Mucosa of rectum (tissue), 2 donors: ENCODE results near the gene HCRTR1.

Experiments used
- H3K27ac ChIP-seq, 2 donors: one replicate each; pipeline ENCODE4 v1.7.0; 2013; ENCODE audit warnings: inconsistent platforms in 2 of 2, low read depth in 2 of 2, low read length in 2 of 2
- H3K27me3 ChIP-seq, 2 donors: one replicate each; pipeline ENCODE4 v1.7.0; 2013; ENCODE audit warnings: low read length in 2 of 2; ENCODE audit not compliant: control insufficient read depth in 2 of 2, insufficient read depth in 2 of 2
- H3K36me3 ChIP-seq, 2 donors: one replicate each; pipeline ENCODE4 v1.7.0; 2013; ENCODE audit warnings: low read length in 2 of 2; ENCODE audit not compliant: control insufficient read depth in 2 of 2, insufficient read depth in 2 of 2
- H3K4me1 ChIP-seq, 2 donors: one replicate each; pipeline ENCODE4 v1.7.0; 2013; ENCODE audit warnings: low read length in 2 of 2, mild to moderate bottlenecking in 1 of 2; ENCODE audit not compliant: control insufficient read depth in 2 of 2, insufficient read depth in 2 of 2
- H3K4me3 ChIP-seq, 2 donors: one replicate each; pipeline ENCODE4 v1.7.0; 2013; ENCODE audit warnings: low read length in 2 of 2
- H3K9ac ChIP-seq, 2 donors: one replicate each; pipeline ENCODE4 v1.7.0; 2013; ENCODE audit warnings: low read length in 2 of 2, low read depth in 1 of 2, mild to moderate bottlenecking in 1 of 2
- H3K9me3 ChIP-seq, 2 donors: one replicate each; pipeline ENCODE4 v1.7.0; 2013; ENCODE audit warnings: low read length in 2 of 2; ENCODE audit not compliant: control insufficient read depth in 2 of 2
- donor health status: healthy.
- donor health status: Normal muscosa, but diverticular disease.

HCRTR1 gene

DNA sequence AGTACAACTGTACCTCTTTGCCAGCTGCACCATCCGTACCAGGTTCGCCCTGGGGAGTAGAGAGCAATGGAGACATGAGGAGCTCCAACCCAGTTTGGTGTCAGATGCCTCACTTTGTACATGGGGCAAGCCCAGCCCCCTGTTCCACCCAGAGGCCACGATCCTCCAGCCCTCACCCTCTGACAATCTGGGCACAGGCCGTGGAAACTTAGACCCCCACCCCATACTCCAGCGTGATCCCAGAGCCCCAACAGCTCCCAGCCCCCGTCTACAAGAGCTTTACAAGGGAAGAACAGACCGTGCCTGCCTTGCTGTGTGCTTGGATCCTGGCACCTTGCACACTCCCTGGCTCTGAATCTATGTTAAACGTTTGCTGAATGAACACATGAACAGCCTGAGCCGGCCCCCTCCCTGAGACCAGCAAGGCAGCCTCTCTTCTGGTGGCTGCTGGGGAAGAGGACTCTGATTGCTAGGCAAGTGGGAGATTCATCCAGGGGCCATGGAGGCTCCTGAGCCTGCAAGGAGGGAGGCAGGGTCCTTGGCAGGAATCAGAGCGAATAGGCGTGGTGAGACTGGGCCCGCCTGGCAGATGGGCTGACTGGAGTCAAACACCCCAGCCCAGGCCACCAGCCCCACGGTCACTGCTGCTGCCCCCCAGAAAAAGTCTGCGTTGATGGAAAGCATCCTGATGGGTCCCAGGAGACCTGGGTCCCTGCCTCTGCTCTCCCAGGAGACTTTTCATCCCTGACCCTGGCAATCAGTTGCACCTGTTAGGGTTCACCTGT lies 39.7 kb downstream of the HCRTR1 start:
- H3K9me3 ChIP-seq: no peaks in the 10 kb centered on the region
- H3K27me3 ChIP-seq: no peaks in the 10 kb centered on the region
- no peak overlapping the region for H3K4me3 ChIP-seq
- no peak overlapping the region for H3K27ac ChIP-seq
- H3K9ac ChIP-seq: no peak overlapping the region
- H3K4me1 ChIP-seq: no peaks in the 10 kb centered on the region
- no peaks in the 10 kb centered on the region for H3K36me3 ChIP-seq

DNA sequence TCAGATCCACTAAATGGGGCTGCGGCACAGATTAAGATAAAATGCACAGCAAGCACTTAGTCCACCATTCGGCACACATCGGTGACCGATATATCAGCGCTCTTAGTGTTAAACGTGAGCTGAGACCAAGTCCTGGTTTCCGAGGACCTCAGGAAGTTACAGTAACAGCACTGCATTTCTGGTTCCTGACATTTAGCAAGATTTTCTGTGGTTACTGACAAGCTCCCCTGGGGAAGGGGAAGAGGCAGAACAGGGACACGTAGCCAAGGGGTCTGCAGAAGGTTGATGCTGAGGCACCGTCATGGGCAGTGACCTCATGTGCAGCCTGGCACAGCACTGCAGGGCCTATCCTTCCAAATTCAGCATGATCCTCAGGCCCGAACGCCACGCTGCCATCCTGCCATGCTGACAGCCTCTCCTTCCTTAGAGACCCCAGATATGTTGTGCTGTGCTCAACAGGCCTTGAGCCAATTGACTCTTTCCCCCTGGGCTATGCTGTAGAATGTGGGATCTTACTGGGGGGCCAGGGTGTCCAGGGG lies 40.6 kb downstream of the HCRTR1 start:
- Histone ChIP-seq H3K27ac (no peak overlapping the region), H3K9ac (no peak overlapping the region), H3K4me3 (no peak overlapping the region), H3K27me3 (no peaks in the 10 kb centered on the region), H3K9me3 (no peaks in the 10 kb centered on the region), H3K4me1 (no peaks in the 10 kb centered on the region), H3K36me3 (no peaks in the 10 kb centered on the region)

DNA sequence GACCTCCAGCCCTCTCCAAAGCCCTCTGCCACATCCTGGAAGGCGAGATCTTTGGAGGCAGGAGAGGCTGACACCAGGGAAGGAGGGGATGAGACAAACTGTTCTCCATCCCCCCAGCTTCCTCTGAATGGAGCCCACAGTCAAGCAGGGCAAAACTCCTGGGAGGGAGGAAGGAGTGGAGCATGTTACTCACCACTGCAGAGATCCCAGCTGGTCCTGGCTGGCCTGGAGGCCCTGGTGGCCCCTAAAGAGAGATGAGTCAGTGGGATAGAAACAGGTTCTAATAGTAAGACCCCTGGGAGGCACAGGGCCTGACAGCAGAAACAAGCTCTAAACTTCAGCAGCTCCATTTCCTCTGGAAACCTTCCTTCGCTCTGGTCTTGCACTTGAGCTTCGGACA lies 41.2 kb downstream of the HCRTR1 start:
- no peaks in the 10 kb centered on the region for H3K36me3 ChIP-seq
- no peaks in the 10 kb centered on the region for H3K9me3 ChIP-seq
- H3K27ac ChIP-seq: no peak overlapping the region
- no peak overlapping the region for H3K9ac ChIP-seq
- H3K27me3 ChIP-seq: no peaks in the 10 kb centered on the region
- no peaks in the 10 kb centered on the region for H3K4me1 ChIP-seq
- H3K4me3 ChIP-seq: no peak overlapping the region

DNA sequence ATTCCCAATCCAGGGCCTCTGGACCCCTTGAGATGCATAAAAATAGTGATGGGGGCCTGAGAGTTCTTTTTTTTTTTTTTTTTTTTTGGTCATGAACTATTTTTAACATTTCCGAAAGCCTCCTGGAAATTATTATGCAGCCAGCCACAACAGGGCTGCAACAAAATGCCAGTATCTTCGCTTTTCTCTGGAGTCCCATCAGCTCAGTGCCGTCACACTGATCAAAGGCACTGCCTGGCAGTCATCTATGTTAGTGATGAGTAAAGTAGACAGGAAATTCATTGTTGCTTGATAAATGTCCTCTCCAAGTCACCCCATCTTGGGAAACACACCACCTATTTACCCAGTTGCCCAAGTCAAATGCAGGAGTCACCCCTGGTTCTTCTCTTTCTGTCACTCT lies 42.4 kb downstream of the HCRTR1 start:
- no peaks in the 10 kb centered on the region for H3K36me3 ChIP-seq
- H3K27me3 ChIP-seq: no peaks in the 10 kb centered on the region
- H3K4me3 ChIP-seq: no peak overlapping the region
- H3K9ac ChIP-seq: no peak overlapping the region
- no peak overlapping the region for H3K27ac ChIP-seq
- no peaks in the 10 kb centered on the region for H3K9me3 ChIP-seq
- H3K4me1 ChIP-seq: no peaks in the 10 kb centered on the region

DNA sequence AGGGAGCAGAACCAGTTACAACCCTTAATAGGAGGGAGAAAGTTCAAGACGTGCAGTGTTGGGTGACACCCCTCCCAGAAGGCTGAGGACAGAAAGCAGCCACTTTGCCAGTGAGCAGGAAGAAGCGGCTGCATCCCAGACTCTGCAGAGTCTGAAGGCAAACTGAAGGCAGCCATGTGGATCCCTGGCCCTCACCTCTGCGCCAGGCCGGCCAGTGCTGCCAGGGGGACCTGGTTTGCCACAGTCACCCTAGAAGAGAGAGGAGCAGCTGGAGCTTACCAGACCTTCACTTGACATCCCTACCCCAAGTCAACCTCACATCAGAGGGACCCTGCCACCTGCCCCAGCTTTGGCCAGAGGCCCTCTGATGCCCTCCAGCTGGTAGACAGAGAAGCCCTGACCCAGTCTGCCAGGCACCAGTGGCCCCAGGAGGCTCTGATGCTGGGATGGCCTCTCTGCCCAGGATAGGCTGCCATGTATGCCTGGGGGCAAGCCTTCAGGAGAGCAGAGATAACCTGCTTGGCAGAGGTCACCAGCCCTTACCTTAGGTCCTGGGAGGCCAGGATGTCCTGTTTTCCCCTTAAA lies 43.5 kb downstream of the HCRTR1 start:
- Histone ChIP-seq H3K27ac (no peak overlapping the region), H3K36me3 (no peaks in the 10 kb centered on the region)

DNA sequence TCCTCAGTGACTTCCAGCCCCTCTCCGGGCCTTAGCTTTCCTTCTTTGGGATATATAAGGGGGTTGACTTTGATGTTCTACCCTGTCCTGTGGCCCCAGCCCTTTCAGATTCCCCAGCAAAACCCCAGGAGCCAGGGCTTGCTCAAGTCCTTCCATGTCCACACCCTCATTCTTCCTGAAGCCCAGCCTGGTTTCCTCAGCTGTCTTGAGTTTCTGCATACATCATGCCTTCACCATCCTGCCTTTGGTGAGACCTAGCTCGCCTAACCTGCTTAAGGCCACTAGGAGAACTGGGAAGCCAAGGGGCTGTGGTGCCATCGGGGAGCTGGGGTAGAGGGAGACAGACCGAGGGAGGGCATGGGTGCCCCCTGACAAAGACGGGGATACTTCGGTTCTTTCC lies 44.4 kb downstream of the HCRTR1 start:
- no peaks in the 10 kb centered on the region for H3K36me3 ChIP-seq
- H3K9me3 ChIP-seq: no peaks in the 10 kb centered on the region
- peaks cover 10 to 11% of the 10 kb centered on the region in 2 donors for H3K4me1 ChIP-seq
- H3K4me3 ChIP-seq: no peak overlapping the region
- H3K27ac ChIP-seq: no peak overlapping the region
- H3K27me3 ChIP-seq: no peaks in the 10 kb centered on the region
- H3K9ac ChIP-seq: no peak overlapping the region

More for the DNA sequence above, 43.5 kb downstream of the HCRTR1 start:
- no peak overlapping the region for H3K4me3 ChIP-seq
- no peaks in the 10 kb centered on the region for H3K27me3 ChIP-seq
- H3K9ac ChIP-seq: no peak overlapping the region
- no peaks in the 10 kb centered on the region for H3K9me3 ChIP-seq
- peaks cover 2 to 3% of the 10 kb centered on the region in 2 donors for H3K4me1 ChIP-seq

DNA sequence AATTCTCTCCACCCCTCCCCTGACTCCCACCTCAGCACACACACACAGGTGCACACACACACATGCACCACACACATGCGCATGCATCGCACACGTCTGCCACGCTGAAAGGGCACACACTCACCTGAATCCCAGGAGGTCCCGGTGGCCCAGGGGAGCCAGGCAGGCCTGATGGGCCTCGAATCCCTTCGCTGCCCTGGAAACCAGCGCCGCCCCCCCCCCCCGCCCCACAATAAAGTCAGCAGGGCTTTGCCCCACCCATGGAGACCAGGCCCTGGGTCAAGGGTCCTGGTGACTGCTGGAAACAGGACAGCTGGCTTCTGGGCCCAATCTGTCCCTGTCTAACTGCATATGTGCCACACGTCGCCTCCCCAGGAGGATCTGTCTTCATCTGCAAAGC lies 45.0 kb downstream of the HCRTR1 start:
- H3K27ac ChIP-seq: no peak overlapping the region
- peaks cover 16% of the 10 kb centered on the region in 2 donors for H3K4me1 ChIP-seq
- no peaks in the 10 kb centered on the region for H3K36me3 ChIP-seq
- H3K9me3 ChIP-seq: no peaks in the 10 kb centered on the region
- H3K9ac ChIP-seq: no peak overlapping the region
- no peaks in the 10 kb centered on the region for H3K27me3 ChIP-seq
- H3K4me3 ChIP-seq: no peak overlapping the region

DNA sequence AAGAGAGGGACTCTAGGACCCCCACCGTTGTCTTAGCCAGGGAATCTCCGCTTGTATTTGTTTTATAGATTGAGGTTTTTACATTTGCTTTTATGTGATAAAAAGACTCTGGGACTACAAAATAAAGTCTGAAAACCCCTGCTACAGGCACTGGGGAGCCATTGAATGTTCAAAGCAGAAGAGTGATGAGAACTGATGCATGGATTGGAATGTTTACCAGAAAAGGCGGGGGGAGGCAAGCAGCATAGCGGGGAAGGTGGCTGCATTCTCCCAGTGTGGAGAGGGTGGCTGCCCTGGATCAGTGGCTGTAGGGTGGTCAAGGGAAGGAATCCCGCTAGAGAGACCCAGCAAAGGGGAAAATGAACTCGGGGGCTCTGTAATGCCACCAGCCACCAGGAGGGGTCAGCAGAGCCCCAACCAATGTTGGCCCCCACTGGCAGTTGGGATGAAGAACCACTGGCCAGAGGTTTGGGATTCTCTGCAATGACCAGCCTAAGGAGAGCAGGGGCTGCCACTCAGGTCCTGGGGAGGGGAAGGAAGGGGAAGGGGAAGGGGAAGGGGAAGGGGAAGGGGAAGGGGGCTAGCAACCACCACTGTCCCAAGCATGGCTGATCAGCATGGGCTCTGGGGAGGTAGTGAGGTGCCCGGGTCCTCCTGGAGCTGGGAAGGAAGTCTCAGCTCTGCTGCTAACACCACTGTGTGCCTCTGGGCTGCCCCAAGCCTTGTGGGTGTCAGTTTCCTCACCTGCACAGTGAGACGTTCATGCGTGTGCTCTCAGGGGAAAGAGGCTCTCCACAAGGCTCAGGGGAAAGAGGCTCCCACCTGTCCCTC lies 46.3 kb downstream of the HCRTR1 start:
- Histone ChIP-seq H3K9me3 (no peaks in the 10 kb centered on the region), H3K4me3 (no peak overlapping the region), H3K27me3 (no peaks in the 10 kb centered on the region), H3K27ac (no peak overlapping the region), H3K36me3 (no peaks in the 10 kb centered on the region), H3K4me1 (peaks cover 16 to 23% of the 10 kb centered on the region in 2 donors), H3K9ac (no peak overlapping the region)

DNA sequence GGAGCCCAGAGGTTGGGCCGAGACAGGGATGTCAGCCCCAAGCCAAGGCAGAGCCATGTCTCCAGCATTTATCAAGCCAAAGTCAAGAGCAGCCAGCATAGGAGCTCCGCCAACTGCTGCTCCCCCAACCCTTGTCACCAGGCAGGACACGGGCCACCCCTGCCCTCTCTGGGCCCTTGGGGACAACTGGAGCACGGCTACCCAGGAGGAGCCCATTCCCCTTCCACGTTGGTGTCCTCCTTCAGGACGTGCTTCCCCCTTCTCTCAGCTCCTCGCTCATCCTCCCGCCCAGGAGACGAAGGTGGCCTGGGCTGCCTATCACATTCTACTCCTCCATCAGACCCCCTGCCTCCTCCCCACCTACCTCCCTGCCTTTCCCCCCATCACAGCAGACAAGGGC lies 47.0 kb downstream of the HCRTR1 start:
- no peak overlapping the region for H3K4me3 ChIP-seq
- peaks cover 21 to 30% of the 10 kb centered on the region in 2 donors for H3K4me1 ChIP-seq
- no peaks in the 10 kb centered on the region for H3K9me3 ChIP-seq
- no peak overlapping the region for H3K27ac ChIP-seq
- H3K36me3 ChIP-seq: no peaks in the 10 kb centered on the region
- no peaks in the 10 kb centered on the region for H3K27me3 ChIP-seq
- H3K9ac ChIP-seq: no peak overlapping the region
